HG03159 (cell line): ENCODE measurements around the gene LIMA1.
"Not testable (repeated sequence)": the region's sequence is repeated elsewhere in the genome, so short reads cannot be mapped to it uniquely, and the experiment has no call there.

Source experiments
- ATAC-seq: cut with Tn5 transposase; IDR thresholded peaks from one replicate; pipeline ENCODE4 v1.9.1; 2021; ENCODE audit warnings: mild to moderate bottlenecking, moderate library complexity; ENCODE audit not compliant: unreplicated experiment

LIMA1 gene

GRCh38 chr12:50290692-50291091, 7.4 kb upstream of the LIMA1 start:
- not testable (repeated sequence) for ATAC-seq

GRCh38 chr12:50287271-50287670, 4.0 kb upstream of the LIMA1 start:
- no peak for ATAC-seq

- ATAC-seq = no peak
Observed at GRCh38 chr12:50285253-50285652, 1.9 kb upstream of the LIMA1 start.

- no peak for ATAC-seq
Observed at GRCh38 chr12:50282721-50283228, 545 bp downstream of the LIMA1 start.

- ATAC-seq = no peak
Observed at GRCh38 chr12:50279501-50279900, 3.8 kb downstream of the LIMA1 start.

GRCh38 chr12:50276912-50277671, 6.2 kb downstream of the LIMA1 start:
- ATAC-seq = no peak

GRCh38 chr12:50276068-50276467, 7.3 kb downstream of the LIMA1 start:
- ATAC-seq = no peak

- ATAC-seq = no peak
Observed at GRCh38 chr12:50275556-50275955, 7.8 kb downstream of the LIMA1 start.

- ATAC-seq = not testable (repeated sequence)
Observed at GRCh38 chr12:50275127-50275526, 8.2 kb downstream of the LIMA1 start.

GRCh38 chr12:50271724-50272247, 11.5 kb downstream of the LIMA1 start:
- ATAC-seq = no peak

GRCh38 chr12:50268482-50268881, 14.8 kb downstream of the LIMA1 start:
- ATAC-seq = no peak

GRCh38 chr12:50265770-50266524, 17.4 kb downstream of the LIMA1 start:
- no peak for ATAC-seq

GRCh38 chr12:50263832-50264231, 19.5 kb downstream of the LIMA1 start:
- ATAC-seq = no peak

- ATAC-seq = no peak
Observed at GRCh38 chr12:50261654-50262053, 21.7 kb downstream of the LIMA1 start.

GRCh38 chr12:50258167-50258551, 25.2 kb downstream of the LIMA1 start:
- no peak for ATAC-seq

- no peak for ATAC-seq
Observed at GRCh38 chr12:50257236-50258166, 25.8 kb downstream of the LIMA1 start.

- ATAC-seq = no peak
Observed at GRCh38 chr12:50256761-50257160, 26.6 kb downstream of the LIMA1 start.

- no peak for ATAC-seq
Observed at GRCh38 chr12:50252977-50253602, 30.2 kb downstream of the LIMA1 start.

GRCh38 chr12:50251619-50252252, 31.6 kb downstream of the LIMA1 start:
- ATAC-seq = no peak
